HUES64 (cell line): ENCODE measurements around the gene AMIGO2. TPM values are rescaled to one million over a fixed set of nuclear protein-coding genes. Genes with fewer than 3 reads are reported as not detected.
"Not testable (repeated sequence)": the region's sequence is repeated elsewhere in the genome, so short reads cannot be mapped to it uniquely, and the experiment has no call there.

Experiments
- H3K27ac ChIP-seq: 2 replicates; pipeline ENCODE4 v1.7.0; 2013; ENCODE audit warnings: low read depth, low read length, inconsistent platforms
- H3K27me3 ChIP-seq: 2 replicates; pipeline ENCODE4 v1.6.1; 2013; ENCODE audit warnings: mild to moderate bottlenecking, low read length; ENCODE audit not compliant: insufficient read depth
- H3K36me3 ChIP-seq: 2 replicates; pipeline ENCODE4 v1.6.1; 2013; ENCODE audit warnings: mild to moderate bottlenecking, low read length; ENCODE audit not compliant: insufficient read depth
- H3K4me1 ChIP-seq: 2 replicates; pipeline ENCODE4 v1.6.1; 2013; ENCODE audit warnings: mild to moderate bottlenecking, low read length, moderate library complexity; ENCODE audit not compliant: insufficient read depth
- H3K4me3 ChIP-seq: 2 replicates; pipeline ENCODE4 v1.5.1; 2013; ENCODE audit warnings: mild to moderate bottlenecking, low read length, moderate library complexity
- H3K9ac ChIP-seq: 2 replicates; pipeline ENCODE4 v1.6.1; 2013; ENCODE audit warnings: mild to moderate bottlenecking, low read depth, low read length
- H3K9me3 ChIP-seq: 2 replicates; pipeline ENCODE4 v1.6.1; 2013; ENCODE audit warnings: low read depth, low read length; ENCODE audit not compliant: insufficient read depth
- WGBS: fragments of 150-250, 120-280 bp; methylation state at CpG from one replicate; pipeline ENCODE4 v1.1.7; 2013; ENCODE audit warnings: missing lambda C conversion rate; 5-methylcytosine and 5-hydroxymethylcytosine counted together
- polyA plus RNA-seq, 2 experiments: library from polyadenylated mRNA; stranded (reverse); fragments of 50-300 nt; gene quantifications; one replicate each; pipeline ENCODE4 v1.2.3, GENCODE V29; 2013

AMIGO2 gene, protein sequence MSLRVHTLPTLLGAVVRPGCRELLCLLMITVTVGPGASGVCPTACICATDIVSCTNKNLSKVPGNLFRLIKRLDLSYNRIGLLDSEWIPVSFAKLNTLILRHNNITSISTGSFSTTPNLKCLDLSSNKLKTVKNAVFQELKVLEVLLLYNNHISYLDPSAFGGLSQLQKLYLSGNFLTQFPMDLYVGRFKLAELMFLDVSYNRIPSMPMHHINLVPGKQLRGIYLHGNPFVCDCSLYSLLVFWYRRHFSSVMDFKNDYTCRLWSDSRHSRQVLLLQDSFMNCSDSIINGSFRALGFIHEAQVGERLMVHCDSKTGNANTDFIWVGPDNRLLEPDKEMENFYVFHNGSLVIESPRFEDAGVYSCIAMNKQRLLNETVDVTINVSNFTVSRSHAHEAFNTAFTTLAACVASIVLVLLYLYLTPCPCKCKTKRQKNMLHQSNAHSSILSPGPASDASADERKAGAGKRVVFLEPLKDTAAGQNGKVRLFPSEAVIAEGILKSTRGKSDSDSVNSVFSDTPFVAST
- polyA plus RNA-seq (2013, experiment 1 of 2): 9.4 TPM
- 11.3 TPM for polyA plus RNA-seq (2013, experiment 2 of 2)

DNA sequence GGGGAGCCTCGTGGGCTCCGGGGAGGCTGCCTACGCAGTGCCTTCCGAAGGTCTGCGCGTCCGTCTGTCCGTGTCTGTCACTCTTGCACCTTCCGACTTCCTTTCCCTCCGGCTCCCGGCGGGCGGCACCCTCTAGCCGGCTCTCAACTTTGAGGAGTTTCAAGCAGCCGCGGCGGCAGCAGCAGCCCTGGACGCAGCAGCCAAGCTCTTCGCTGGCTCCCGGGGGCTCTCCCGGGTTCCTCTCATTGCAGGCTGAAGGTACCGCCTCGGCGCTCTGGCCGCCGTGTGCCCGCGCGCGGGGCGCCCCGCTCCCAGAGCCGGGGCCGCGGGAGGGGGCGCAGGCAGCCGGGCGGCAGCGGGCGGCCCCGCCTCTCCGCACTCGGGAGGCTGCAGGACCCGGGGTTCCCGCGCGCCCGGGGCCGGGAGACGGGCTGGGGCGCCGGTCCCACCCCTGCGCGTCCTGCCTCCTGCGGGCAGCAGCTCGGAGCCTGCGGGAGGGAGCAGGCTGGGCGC lies at the start of gene AMIGO2, which contains the start of gene PCED1B:
Gene AMIGO2 (minus strand): TSS at position 492 of the 513 bp plus-strand sequence. CDS start 957 bp downstream, outside the sequence.
Gene PCED1B (plus strand): TSS at position 154 of the 513 bp plus-strand sequence. CDS start 155,443 bp downstream, outside the sequence.
- peaks cover 48% of the 10 kb centered on the region for H3K4me1 ChIP-seq
- peaks cover 5% of the 10 kb centered on the region; the same call in 1 of the 2 replicates for H3K36me3 ChIP-seq
- peak within 1 kb of the TSS; percentile 11; the same call in 1 of the 2 replicates for H3K9ac ChIP-seq
- H3K27me3 ChIP-seq: peaks cover 31% of the 10 kb centered on the region
- no peak within 1 kb of the TSS for H3K27ac ChIP-seq
- H3K9me3 ChIP-seq: no peaks in the 10 kb centered on the region
- under 1% methylated on average over 58 of the region's 58 CpGs for WGBS
- peak within 1 kb of the TSS; percentile 64 for H3K4me3 ChIP-seq

DNA sequence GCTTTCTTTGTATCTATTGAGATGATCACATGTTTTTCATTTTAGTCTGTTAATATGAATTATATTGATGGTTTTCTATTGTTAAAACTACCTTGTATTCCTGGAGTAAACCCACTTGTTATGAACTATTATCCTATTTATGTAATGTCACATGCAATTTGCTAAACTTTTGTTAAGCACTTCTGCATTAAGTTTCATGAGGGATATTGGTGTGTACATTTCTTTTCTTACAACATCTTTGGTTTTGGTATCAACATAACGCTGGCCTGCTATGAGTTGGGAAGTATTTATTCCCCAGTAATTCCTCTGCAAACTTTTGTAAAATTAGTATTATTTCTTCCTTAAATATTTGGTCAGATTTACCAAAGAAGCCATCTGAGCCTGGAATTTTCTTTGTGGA lies 46.5 kb upstream of the AMIGO2 start:
- WGBS: no CpG with 5 or more reads among the region's 1 CpG
- Histone ChIP-seq H3K36me3 (no peaks in the 10 kb centered on the region), H3K27ac (no peak overlapping the region), H3K9me3 (no peaks in the 10 kb centered on the region), H3K9ac (no peak overlapping the region), H3K4me3 (no peak overlapping the region), H3K4me1 (no peaks in the 10 kb centered on the region; the same call in 1 of the 2 replicates), H3K27me3 (no peaks in the 10 kb centered on the region)

DNA sequence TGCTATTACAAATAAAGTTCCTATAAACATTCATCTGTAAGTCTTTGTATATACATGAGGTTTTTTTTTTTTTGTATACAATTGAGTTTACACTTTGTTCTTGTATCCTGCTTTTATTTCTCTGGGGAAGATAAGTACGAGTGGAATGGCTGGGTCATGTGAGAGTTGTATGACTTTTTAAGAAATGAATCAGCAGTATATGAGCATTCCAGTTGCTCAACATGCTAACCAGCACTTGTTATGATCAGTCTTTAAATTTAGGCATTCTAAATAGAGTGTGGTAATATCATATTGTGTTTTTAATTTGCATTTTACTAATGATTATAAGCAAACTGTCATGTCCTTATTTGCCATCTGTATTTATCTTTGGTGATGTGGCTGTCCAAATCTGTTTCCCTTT lies 44.7 kb upstream of the AMIGO2 start:
- no peak overlapping the region for H3K27ac ChIP-seq
- H3K36me3 ChIP-seq: no peaks in the 10 kb centered on the region
- H3K4me3 ChIP-seq: no peak overlapping the region
- no peaks in the 10 kb centered on the region for H3K27me3 ChIP-seq
- H3K4me1 ChIP-seq: no peaks in the 10 kb centered on the region
- 80% methylated on average over 1 of the region's 1 CpG for WGBS
- H3K9ac ChIP-seq: no peak overlapping the region
- H3K9me3 ChIP-seq: no peaks in the 10 kb centered on the region

DNA sequence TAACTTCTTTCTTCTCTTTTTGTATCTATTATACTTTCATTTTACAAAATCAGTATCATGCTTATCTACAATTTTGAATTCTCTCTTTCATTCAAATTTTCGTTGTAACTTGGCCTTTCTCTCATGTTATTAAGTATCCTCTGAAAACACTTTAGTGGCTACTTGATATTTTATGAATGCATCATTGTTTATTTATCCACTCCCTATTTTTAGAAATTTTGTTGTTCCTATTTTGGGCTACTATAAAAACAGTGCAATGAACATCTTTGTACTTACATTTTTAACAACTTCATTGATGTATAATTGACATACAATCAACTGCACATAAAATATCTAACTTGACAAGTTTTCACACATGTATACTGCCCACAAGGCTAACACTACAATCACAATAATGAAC lies 44.0 kb upstream of the AMIGO2 start:
- H3K9ac ChIP-seq: no peak overlapping the region
- no peaks in the 10 kb centered on the region for H3K27me3 ChIP-seq
- H3K27ac ChIP-seq: no peak overlapping the region
- H3K4me1 ChIP-seq: no peaks in the 10 kb centered on the region
- no peaks in the 10 kb centered on the region for H3K36me3 ChIP-seq
- no peaks in the 10 kb centered on the region for H3K9me3 ChIP-seq
- 100% methylated on average over 1 of the region's 1 CpG for WGBS
- no peak overlapping the region for H3K4me3 ChIP-seq

DNA sequence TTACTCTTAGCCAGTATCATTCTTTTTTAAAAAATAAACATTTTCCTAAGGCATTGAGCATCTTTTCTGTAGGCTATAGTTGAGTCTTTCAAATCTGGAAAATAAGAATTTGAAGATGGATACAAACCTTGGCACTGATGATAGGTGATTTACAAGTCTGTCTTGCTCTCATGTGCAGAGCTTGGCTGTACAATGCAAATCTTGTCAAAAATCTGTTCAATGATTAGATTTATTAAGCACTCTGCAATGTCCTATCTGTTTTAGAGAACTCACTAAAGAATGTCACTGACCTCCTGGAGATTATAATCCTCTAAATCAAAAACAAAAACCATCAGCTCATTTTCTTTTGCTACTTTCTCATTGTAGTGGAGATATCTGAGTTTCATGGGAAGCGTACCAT lies 42.8 kb upstream of the AMIGO2 start:
- Histone ChIP-seq H3K36me3 (no peaks in the 10 kb centered on the region), H3K4me3 (no peak overlapping the region), H3K4me1 (no peaks in the 10 kb centered on the region), H3K27me3 (no peaks in the 10 kb centered on the region), H3K27ac (no peak overlapping the region), H3K9me3 (no peaks in the 10 kb centered on the region), H3K9ac (no peak overlapping the region)
- WGBS: 100% methylated on average over 1 of the region's 1 CpG

DNA sequence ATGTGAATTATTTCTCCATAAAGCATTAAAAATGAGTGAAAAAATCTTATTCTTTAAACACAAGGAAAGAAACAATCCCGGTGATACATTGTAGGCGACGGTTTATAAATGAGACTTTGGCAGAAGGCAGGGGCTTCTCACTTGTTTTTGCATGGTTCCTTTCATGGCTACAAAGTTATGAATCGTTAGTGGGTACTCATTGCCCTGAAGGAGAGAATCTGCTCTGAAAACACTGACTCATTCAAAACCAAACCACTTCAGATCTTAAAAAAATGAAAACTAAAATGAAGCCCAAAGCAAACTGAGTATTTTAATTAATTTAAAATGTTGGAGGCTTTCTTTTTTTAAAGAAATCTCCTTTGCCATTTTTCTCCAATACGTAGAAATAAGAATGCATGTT lies 41.4 kb upstream of the AMIGO2 start:
- no peak overlapping the region for H3K9ac ChIP-seq
- H3K9me3 ChIP-seq: no peaks in the 10 kb centered on the region
- no peaks in the 10 kb centered on the region for H3K4me1 ChIP-seq
- no peaks in the 10 kb centered on the region for H3K36me3 ChIP-seq
- H3K27ac ChIP-seq: no peak overlapping the region
- WGBS: 98% methylated on average over 4 of the region's 5 CpGs
- no peaks in the 10 kb centered on the region for H3K27me3 ChIP-seq
- H3K4me3 ChIP-seq: no peak overlapping the region

DNA sequence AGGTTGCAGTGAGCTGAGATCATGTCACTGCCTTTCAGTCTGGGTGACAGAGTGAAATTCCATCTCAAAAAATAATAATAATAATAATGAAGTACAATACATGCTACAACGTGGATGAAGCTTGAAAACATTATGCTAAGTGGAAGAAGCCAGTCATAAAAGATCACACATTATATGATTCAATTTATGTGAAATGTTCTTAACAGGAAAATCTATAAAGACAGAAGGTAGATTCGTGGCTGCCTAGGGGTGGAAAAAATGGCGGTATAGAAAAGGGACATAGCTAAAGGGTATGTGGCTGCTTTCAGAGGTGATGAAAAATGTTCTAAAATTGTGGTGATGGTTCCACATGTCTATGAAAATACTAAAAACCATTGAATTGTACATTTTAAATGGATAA lies 41.0 kb upstream of the AMIGO2 start:
- Histone ChIP-seq H3K9me3 (no peaks in the 10 kb centered on the region), H3K4me3 (no peak overlapping the region), H3K9ac (no peak overlapping the region), H3K36me3 (no peaks in the 10 kb centered on the region), H3K4me1 (no peaks in the 10 kb centered on the region), H3K27ac (no peak overlapping the region), H3K27me3 (no peaks in the 10 kb centered on the region)
- WGBS: 96% methylated on average over 2 of the region's 3 CpGs

DNA sequence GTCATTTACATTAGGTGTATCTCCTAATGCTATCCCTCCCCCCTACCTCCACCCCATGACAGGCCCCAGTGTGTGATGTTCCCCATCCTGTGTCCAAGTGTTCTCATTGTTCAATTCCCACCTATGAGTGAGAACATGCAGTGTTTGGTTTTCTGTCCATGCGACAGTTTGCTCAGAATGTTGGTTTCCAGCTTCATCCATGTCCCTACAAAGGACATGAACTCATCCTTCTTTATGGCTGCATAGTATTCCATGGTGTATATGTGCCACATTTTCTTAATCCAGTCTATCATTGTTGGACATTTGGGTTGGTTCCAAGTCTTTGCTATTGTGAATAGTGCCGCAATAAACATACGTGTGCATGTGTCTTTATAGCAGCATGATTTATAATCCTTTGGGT lies 37.5 kb upstream of the AMIGO2 start:
- not testable (repeated sequence) for H3K9me3 ChIP-seq, H3K4me3 ChIP-seq, H3K27ac ChIP-seq, H3K9ac ChIP-seq, H3K4me1 ChIP-seq, H3K27me3 ChIP-seq, H3K36me3 ChIP-seq
- WGBS: 82% methylated on average over 1 of the region's 3 CpGs

DNA sequence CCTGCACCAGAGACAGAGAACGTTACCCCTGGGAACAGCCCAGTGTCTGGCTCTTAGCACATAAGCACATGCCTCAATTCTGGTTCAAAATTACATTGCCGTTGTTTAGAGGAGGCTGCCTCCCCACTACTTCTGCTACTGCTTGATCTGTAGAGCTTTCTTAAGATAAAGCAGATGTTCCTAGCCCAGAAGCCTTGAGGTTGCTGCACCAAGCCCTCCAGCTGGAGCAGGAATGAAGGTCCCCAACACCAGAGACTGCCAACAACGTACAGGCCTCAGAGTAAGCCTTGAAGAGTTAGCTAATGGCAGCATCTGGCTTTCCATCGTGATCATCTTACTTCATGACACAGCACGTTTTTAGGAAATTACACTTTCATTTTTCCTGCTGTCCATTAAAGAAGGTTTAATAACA lies 34.7 kb upstream of the AMIGO2 start:
- H3K27ac ChIP-seq: no peak overlapping the region
- H3K4me1 ChIP-seq: no peaks in the 10 kb centered on the region
- no peaks in the 10 kb centered on the region for H3K36me3 ChIP-seq
- no peaks in the 10 kb centered on the region for H3K9me3 ChIP-seq
- no peak overlapping the region for H3K4me3 ChIP-seq
- no peak overlapping the region for H3K9ac ChIP-seq
- WGBS: 94% methylated on average over 4 of the region's 5 CpGs
- H3K27me3 ChIP-seq: no peaks in the 10 kb centered on the region

DNA sequence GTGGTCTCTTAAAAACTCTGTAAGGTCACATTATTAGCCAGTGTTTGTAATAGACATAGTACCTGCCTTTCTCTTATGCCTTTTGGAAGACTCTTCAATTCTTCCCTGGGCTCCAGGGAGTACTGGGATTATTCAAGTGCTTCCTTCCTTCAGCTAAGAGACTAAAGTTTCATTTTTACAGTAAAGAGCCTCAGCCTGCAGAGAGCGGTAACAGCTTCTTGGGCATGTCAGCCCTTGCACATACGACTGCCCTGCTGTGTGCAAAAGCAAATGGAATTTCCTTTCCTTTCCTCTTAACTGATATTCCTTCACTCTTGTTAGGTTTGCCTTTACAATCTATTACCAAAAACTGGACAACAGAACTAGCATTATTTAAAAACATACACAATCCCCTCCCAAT lies 32.9 kb upstream of the AMIGO2 start:
- Histone ChIP-seq H3K9ac (no peak overlapping the region), H3K4me3 (no peak overlapping the region), H3K36me3 (no peaks in the 10 kb centered on the region), H3K9me3 (no peaks in the 10 kb centered on the region), H3K4me1 (no peaks in the 10 kb centered on the region), H3K27me3 (no peaks in the 10 kb centered on the region), H3K27ac (no peak overlapping the region)
- WGBS: 90% methylated on average over 2 of the region's 2 CpGs

DNA sequence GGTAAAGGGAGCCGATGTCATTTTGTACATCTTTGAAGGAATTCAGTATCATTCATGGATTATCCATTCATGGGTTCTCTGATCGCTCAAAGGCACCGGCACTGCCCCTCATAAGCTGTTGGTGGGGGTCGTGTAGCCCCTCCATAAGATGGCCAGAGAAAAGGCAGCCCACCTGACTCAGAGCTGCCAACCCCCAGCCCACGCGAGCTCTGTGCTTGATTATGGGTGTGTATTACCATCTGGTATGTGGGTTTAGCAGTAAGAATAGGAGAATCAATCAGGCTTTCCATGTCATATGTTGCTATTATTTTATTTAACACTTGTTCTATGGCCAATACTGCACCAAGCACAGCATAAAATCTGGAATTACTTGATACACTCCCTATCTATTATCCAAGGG lies 32.1 kb upstream of the AMIGO2 start:
- no peaks in the 10 kb centered on the region for H3K4me1 ChIP-seq
- H3K9me3 ChIP-seq: no peaks in the 10 kb centered on the region
- H3K27ac ChIP-seq: no peak overlapping the region
- WGBS: over 99% methylated on average over 6 of the region's 6 CpGs
- no peak overlapping the region for H3K4me3 ChIP-seq
- no peaks in the 10 kb centered on the region for H3K36me3 ChIP-seq
- no peaks in the 10 kb centered on the region for H3K27me3 ChIP-seq
- H3K9ac ChIP-seq: no peak overlapping the region
